Airway epithelial cell (primary cell): Measurements from ENCODE around the gene ZNF426. TPM values are rescaled to one million over a fixed set of nuclear protein-coding genes. Genes with fewer than 3 reads are reported as not detected.

Experiments
- total RNA-seq: library from RNA; depleted of rRNA; stranded (reverse); fragments of >200 nt; gene quantifications from 2 replicates; pipeline ENCODE4 v1.2.3, GENCODE V29; 2015

Gene ZNF426
- 5.5 and 9.9 TPM in 2 replicates for total RNA-seq

GRCh38 chr19:9538183-9539058 lies at the start of gene ZNF426:
TSS of gene ZNF426 (minus strand) at chr19:9538645. CDS start at chr19:9536232, 2,413 bp downstream.

GRCh38 chr19:9584073-9584833 lies 45.8 kb upstream of the ZNF426 start, which contains the start of gene ZNF121:
TSS of gene ZNF121 (minus strand) at chr19:9584504. CDS start at chr19:9568097, 16,407 bp downstream.

GRCh38 chr19:9498183-9498902 lies 40.1 kb downstream of the ZNF426 start, which contains the start of gene ZNF560:
TSS of gene ZNF560 (minus strand) at chr19:9498616. CDS start at chr19:9475313, 23,303 bp downstream.

Other genes with a start within 250 kb of the ZNF426 start
- gene ZNF699, start 228.8 kb downstream of the ZNF426 start, total RNA-seq: 5.9 and 12.1 TPM in 2 replicates
- gene ZNF559, start 214.5 kb downstream of the ZNF426 start, total RNA-seq: 4.7 and 9.9 TPM in 2 replicates
- 0.70 and 0.71 TPM in 2 replicates for gene ZNF177, start 175.6 kb downstream of the ZNF426 start, total RNA-seq
- gene ZNF266, start 103.1 kb downstream of the ZNF426 start, total RNA-seq: 3.2 and 5.4 TPM in 2 replicates
- gene ZNF560, start 40.0 kb downstream of the ZNF426 start, total RNA-seq: 0.49 TPM in 1 of 2 replicates, not detected in the other
- gene ZNF121, start 45.9 kb upstream of the ZNF426 start, total RNA-seq: 31.3 and 32.7 TPM in 2 replicates
- 21.8 and 37.2 TPM in 2 replicates for gene ZNF561, start 82.6 kb upstream of the ZNF426 start, total RNA-seq
- gene ZNF562, start 136.5 kb upstream of the ZNF426 start, total RNA-seq: 22.4 and 28.8 TPM in 2 replicates
- 4.7 and 6.9 TPM in 2 replicates for gene ZNF846, start 230.1 kb upstream of the ZNF426 start, total RNA-seq